HPDE6-E6E7 (cell line): ENCODE measurements around the gene ZDHHC6.
"Not testable (repeated sequence)": the region's sequence is repeated elsewhere in the genome, so short reads cannot be mapped to it uniquely, and the experiment has no call there.

ENCODE experiments used
- DNase-seq: peaks from one replicate; pipeline ENCODE4 v3.0.0; 2011; ENCODE audit warnings: missing footprints; ENCODE audit errors: extremely low spot score

Gene ZDHHC6

DNA sequence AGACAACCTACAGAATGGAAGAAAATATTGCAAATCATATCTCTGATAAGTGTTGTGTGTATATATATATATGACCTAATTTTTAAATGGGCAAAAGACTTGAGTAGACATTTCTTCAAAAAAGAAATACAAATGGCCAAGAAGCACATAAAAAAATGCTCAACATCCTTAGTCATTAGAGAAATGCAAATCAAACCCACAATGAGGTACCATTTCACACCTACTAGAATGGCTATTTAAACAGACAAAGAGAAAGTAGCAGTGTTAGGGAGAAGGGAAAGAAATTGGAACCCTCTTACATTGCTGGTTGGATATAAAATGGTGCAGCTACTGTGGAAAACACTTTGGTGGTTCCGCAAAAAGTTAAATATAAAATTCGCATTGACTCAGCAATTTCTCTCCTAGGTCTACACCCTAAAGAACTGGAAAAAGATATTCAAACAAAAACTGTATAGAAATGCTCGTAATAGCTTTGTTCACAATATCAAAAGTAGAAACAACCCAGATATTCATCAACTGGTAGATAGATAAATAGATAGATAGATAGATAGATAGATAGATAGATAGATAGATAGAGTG lies 56.5 kb downstream of the ZDHHC6 start:
- no peak for DNase-seq

- DNase-seq: peak; percentile 40
Measured at GRCh38 chr10:112389271-112389822, 57.4 kb downstream of the ZDHHC6 start.

- DNase-seq: no peak
Measured at GRCh38 chr10:112388548-112388947, 58.2 kb downstream of the ZDHHC6 start.

- DNase-seq: not testable (repeated sequence)
Measured at GRCh38 chr10:112388056-112388455, 58.7 kb downstream of the ZDHHC6 start.

DNA sequence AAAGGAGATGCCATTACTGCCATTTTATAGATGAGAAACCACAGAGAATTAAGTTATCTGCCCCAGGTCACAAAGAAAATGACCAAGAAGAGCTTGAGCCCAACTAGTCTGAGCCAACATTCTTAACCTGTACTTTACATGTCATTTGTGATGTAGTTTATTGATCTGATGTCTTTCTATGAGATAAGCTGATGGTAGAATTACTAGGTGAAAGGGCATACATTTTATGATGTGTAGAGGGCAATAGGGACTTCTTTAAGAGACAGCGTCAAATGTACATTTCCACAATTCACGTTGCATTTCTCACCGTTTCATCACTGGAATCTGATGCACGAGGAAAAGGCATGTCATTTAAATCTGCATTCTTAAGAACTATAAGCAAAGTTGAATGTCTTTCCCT lies 61.5 kb downstream of the ZDHHC6 start:
- no peak for DNase-seq

DNA sequence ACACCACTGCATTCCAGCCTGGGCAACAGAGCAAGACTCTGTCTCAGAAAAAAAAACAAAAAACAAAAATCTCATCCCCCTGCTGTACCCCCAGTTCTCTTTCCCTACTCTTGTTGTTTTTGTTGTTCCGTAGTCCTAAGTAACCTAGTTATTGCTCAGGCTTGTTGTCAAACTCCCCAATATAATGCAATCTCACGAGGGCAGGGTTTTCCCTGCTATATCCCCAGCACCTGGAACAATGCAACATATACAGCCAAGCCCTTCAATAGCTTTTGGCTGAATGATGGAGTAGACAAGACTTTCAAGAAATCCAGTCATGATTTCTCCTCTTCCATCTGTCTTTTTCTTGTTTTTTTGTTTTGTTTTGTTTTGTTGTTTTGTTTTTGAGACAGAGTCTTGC lies 62.6 kb downstream of the ZDHHC6 start:
- no peak for DNase-seq

DNA sequence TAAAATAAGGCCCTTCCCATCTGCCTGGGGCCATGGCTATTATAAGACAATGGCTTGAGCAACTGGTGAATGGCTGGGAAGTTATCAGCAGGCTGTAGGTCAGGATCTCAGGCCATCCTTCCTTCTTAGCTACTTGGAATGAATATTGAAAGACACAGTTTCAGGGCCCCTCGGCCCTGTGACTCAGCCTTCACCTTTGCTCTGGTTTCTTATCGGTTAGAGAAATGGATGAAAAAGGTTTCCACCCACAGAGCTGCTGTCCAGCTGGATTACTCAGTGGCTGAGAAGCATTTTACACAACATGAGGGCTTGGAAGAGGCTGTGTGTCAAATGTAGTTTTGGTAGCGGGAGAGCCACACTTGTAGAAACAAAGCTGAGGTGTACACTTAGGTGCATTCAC lies 63.4 kb downstream of the ZDHHC6 start:
- peak; percentile 22 for DNase-seq

GRCh38 chr10:112382515-112383235 lies 64.0 kb downstream of the ZDHHC6 start:
- no peak for DNase-seq
